ENCODE data around the gene DNAJC5. TPM values are rescaled to one million over a fixed set of nuclear protein-coding genes. Genes with fewer than 3 reads are reported as not detected.

The DNAJC5 gene
- total and polyA plus RNA-seq, 9 of the 15 experiments (the other 6 are each of a cell fraction or from before 2014, with no cell fraction given) = 0.95 to 42.8 (median 23.4) TPM

DNA sequence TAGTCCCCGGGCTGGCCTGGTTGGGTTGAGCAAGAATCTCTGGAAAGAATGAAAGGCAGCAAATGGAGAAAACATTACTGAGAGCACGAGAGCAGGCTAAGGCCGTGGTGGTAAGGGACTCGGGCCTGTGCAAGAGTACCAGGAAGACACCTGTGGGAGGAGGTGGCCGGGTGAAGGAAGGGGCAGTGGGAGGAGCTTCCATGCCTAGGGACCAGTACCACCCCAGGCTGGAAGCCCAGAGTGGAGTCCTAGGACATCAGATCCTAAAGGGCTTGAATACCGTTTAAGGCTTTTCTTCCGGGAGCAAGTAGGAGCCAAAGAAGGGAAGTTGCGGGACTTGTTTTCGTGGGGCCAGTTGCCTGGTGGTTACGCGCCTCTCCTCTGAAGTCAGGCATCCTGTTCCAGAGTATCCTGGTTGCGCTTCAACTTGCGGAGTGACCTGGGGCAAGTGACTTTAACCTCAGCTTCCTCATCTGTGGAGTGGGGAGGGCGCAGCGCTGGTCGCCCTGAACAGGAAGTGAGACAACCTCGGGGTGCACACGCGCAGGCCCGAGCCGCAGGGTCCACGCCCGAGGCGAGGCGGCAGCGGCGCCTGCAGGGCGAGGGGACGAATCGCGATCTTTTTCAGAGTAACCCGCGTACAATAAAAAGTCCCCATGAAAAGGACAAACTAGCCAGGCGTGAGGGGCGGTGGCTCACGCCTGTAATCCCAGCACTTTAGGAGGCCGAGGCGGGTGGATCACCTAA, 31.0 kb upstream of the DNAJC5 start:
- Histone ChIP-seq H3K4me1 (replicated peaks in 1 of 2; ENCODE audit: control insufficient read depth in 2 of 2, insufficient read depth in 2 of 2, low read length in 2 of 2) (peaks cover 14 to 70% of the 10 kb centered on the region in 2 experiments; a peak in 4 of 5 replicates), H3K9ac (ENCODE audit: insufficient read depth in 1 of 2, low read depth in 2 of 2, low read length in 2 of 2) (peak overlapping the region; percentile 92 to 93), H4K20me1 (replicated peaks; ENCODE audit: control insufficient read depth, insufficient read depth, low read length) (no peaks in the 10 kb centered on the region), H3K4me2 (ENCODE audit: insufficient read depth, low read length) (peak overlapping the region; percentile 83), H3K9me3 (replicated peaks; ENCODE audit: control insufficient read depth, insufficient read depth, low read depth, low read length) (no peaks in the 10 kb centered on the region), H3K27me3 (ENCODE audit: control insufficient read depth in 2 of 2, insufficient read depth in 2 of 2, low read length in 2 of 2) (no peaks in the 10 kb centered on the region), H3K79me2 (ENCODE audit: control insufficient read depth, insufficient read depth, low read length) (peaks cover 51% of the 10 kb centered on the region), H3K27ac (ENCODE audit: extremely low read depth, low read depth, low read length) (peak overlapping the region; percentile 75), H3K4me3 (peak overlapping the region; percentile 95), H3K9me1 (ENCODE audit: control insufficient read depth, insufficient read depth, low read length) (no peaks in the 10 kb centered on the region), H2AFZ (ENCODE audit: low read depth, low read length) (peak overlapping the region; percentile 81), H3K36me3 (ENCODE audit: control insufficient read depth, insufficient read depth, low read length) (peaks cover 39% of the 10 kb centered on the region; the same call in 2 of the 3 replicates)
- POLR2A ChIA-PET = interaction anchor here (0.6 to 3.2 kb wide), 13 partner anchors 8 to 243 kb away, joined by 3 to 39 read pairs (median 4); partner anchors contain the start of genes ARFRP1 and ZGPAT
- peak; percentile 85 for ATAC-seq
- intact Hi-C loops (cut with micrococcal nuclease) = loop anchor here (2.0 to 10.0 kb wide), 4 partner anchors 45 to 309 kb away; partner anchors contain the start of genes ARFRP1, FNDC11 and SAMD10
- peak; percentile 76 to 93 (median 84) for DNase-seq (ENCODE audit: extremely low read depth in 1 of 4, low spot score in 3 of 4)
- CTCF ChIA-PET (ENCODE audit: low intra/inter-chr PET ratio) = interaction anchor here (0.7 to 2.4 kb wide), 7 partner anchors 42 to 326 kb away, joined by 3 to 18 read pairs (median 4); partner anchors contain the start of genes ARFRP1, PTK6 and ZGPAT
- no TSS peak for BruUV-seq (replicated peaks)
- 2% methylated on average over 37 of the region's 38 CpGs for WGBS (ENCODE audit: insufficient coverage, low coverage, missing lambda C conversion rate)
- peak; percentile 97 for FAIRE-seq
- in situ Hi-C loops (cut with MboI) = loop anchor here (5.0 kb wide), 1 partner anchor 157 kb away; the partner anchor contains the start of genes ARFRP1 and ZGPAT
- TF ChIP-seq KLF6 (CRISPR knock-in tag; IDR thresholded peaks at IDR 0.05; ENCODE audit: borderline replicate concordance) = 0 out of 2 replicates have a peak, but pooled peaks have one; percentile 27
- no peak for TF ChIP-seq NR3C1 (CRISPR knock-in tag; IDR thresholded peaks at IDR 0.05)
- peak; percentile 95 for TF ChIP-seq ZBTB33 (CRISPR knock-in tag; IDR thresholded peaks at IDR 0.05)
- TF ChIP-seq NR4A1 (CRISPR knock-in tag; IDR thresholded peaks at IDR 0.05) = 0 out of 2 replicates have a peak, but pooled peaks have one; percentile 13
- TF ChIP-seq NR4A1 (tag; IDR thresholded peaks at IDR 0.05) = no peak
- peak; percentile 60 for TF ChIP-seq BHLHE40 (IDR thresholded peaks at IDR 0.05; ENCODE audit: low read length)
- no peak for TF ChIP-seq TAF7 (tag; IDR thresholded peaks at IDR 0.05)
- TF ChIP-seq POLR2B (IDR thresholded peaks at IDR 0.05; ENCODE audit: low read depth, partially characterized antibody) = peak; percentile 16
- peak; percentile 81; the same call in 1 of the 2 replicates for TF ChIP-seq ELF4 (CRISPR knock-in tag; IDR thresholded peaks at IDR 0.05)
- TF ChIP-seq MEIS2 (IDR thresholded peaks at IDR 0.05; ENCODE audit: partially characterized antibody) = peak; percentile 49
- TF ChIP-seq YBX1 (IDR thresholded peaks at IDR 0.05) = no peak
- TF ChIP-seq E2F8 (IDR thresholded peaks at IDR 0.05; ENCODE audit: low read depth, partially characterized antibody) = peak; percentile 31
- peak; percentile 62 for TF ChIP-seq VEZF1 (CRISPR knock-in tag; IDR thresholded peaks at IDR 0.05)
